ENCODE results near the gene CLN6.

- TF ChIP-seq CTCF (IDR thresholded peaks at IDR 0.05; ENCODE audit: low read depth, low read length) (no peak), EZH2phosphoT487 (IDR thresholded peaks at IDR 0.05; ENCODE audit: low read depth) (no peak)
Observed at GRCh38 chr15:68208636-68209240, 20.8 kb downstream of the CLN6 start.
